ENCODE measurements around the gene REV1. TPM values are rescaled to one million over a fixed set of nuclear protein-coding genes. Genes with fewer than 3 reads are reported as not detected.

The REV1 gene
- total and polyA plus RNA-seq, 3 experiments from 2014 or later: 25.5 to 30.8 (median 30.0) TPM

DNA sequence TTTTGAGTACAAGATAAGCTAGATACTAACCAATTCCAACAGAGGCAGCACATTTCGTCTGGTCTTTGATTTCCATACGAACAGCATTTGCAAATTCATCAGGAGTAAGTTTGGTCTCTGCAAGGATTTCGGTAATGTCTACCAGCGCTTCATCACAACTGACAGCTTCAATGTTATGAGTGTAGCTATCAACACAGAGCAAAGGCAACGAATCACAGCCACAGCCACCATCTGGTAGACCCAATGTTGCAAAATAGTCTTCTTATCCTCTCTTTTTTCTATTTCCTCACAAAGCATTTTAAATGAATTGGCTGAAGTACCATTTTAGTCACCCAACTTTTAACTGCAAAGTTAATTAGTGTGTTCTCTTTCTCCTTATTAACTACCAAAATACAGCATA, 68.3 kb downstream of the REV1 start:
- Mint-ChIP-seq H3K4me1 (no peaks in the 10 kb centered on the region), H3K27ac (peak overlapping the region in 1 of 8 donors; percentile 61), H3K27me3 (no peaks in the 10 kb centered on the region), H3K4me3 (no peak overlapping the region), H3K9me3 (no peaks in the 10 kb centered on the region), H3K36me3 (peaks cover 0 to 82% (median 10%) of the 10 kb centered on the region in 3 donors)
- Histone ChIP-seq H3K27ac (ENCODE audit: low read depth, low read length) (no peak overlapping the region), H3K4me3 (ENCODE audit: low read length) (no peak overlapping the region), H3K27me3 (ENCODE audit: insufficient read depth, low read length, poor library complexity, severe bottlenecking) (no peaks in the 10 kb centered on the region), H3K9me3 (ENCODE audit: low read length) (no peaks in the 10 kb centered on the region), H3K4me1 (ENCODE audit: insufficient read depth, low read length) (no peaks in the 10 kb centered on the region), H3K36me3 (ENCODE audit: insufficient read depth, low read length) (peaks cover 40% of the 10 kb centered on the region)
- ChIA-PET CTCF (no interaction called here), POLR2A (no interaction called here)
- no peak for DNase-seq

DNA sequence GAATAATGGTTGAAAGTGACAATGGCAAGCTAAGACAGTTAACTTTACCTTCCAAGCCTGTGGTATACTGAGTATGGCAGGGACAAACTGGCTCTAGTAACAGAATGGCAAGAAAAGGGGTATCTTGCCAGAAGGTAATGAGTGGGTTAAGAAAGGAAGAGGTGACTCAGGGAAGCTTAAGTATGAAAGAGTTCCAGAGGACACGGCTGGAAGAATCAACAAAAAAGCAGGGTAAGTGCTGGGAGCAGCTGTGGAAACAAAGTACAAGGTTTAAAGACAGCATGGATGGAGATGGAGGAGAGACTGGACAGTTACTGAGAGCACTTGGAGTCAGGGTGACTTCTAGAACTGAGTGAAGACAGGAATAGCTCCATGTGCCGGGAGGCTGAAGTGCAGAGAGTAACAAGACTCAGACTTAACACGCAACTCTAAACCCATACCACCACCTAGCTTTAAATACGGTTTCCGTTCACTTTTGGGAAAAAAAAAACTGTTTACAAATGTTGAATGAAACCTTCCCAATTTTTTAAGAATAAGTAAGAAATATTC, 69.0 kb downstream of the REV1 start:
- H3K4me1 Mint-ChIP-seq: no peaks in the 10 kb centered on the region
- H3K4me3 Mint-ChIP-seq: no peak overlapping the region
- no peaks in the 10 kb centered on the region for H3K4me1 ChIP-seq (ENCODE audit: insufficient read depth, low read length)
- DNase-seq: no peak
- no peaks in the 10 kb centered on the region for H3K27me3 Mint-ChIP-seq
- H3K9me3 ChIP-seq (ENCODE audit: low read length): no peaks in the 10 kb centered on the region
- no peak overlapping the region for H3K4me3 ChIP-seq (ENCODE audit: low read length)
- peak overlapping the region in 3 of 8 donors; percentile 29 to 82 (median 70) for H3K27ac Mint-ChIP-seq
- ChIA-PET POLR2A (no interaction called here), CTCF (no interaction called here)
- no peak overlapping the region for H3K27ac ChIP-seq (ENCODE audit: low read depth, low read length)
- H3K36me3 Mint-ChIP-seq: peaks cover 0 to 87% (median 11%) of the 10 kb centered on the region in 3 donors
- peaks cover 40% of the 10 kb centered on the region for H3K36me3 ChIP-seq (ENCODE audit: insufficient read depth, low read length)
- H3K27me3 ChIP-seq (ENCODE audit: insufficient read depth, low read length, poor library complexity, severe bottlenecking): no peaks in the 10 kb centered on the region
- no peaks in the 10 kb centered on the region for H3K9me3 Mint-ChIP-seq

DNA sequence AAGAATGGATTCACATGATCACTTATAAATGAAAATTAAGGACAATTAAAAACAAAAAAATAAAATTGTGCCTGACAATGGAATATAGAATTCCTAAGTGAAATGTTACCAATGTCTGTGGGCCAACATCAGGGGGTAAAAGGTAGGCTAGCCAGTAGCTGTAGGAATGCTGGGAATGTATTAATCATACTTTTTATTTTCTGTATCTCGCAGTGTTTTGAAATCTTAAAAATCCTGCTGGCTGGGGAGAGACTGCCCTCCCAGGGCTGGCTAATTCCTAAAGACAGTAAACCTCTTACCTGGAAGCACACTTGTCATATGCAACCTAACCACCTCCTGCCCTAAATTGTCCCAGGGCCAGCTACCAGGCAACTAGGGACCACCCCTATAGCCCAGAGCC, 69.8 kb downstream of the REV1 start:
- Histone ChIP-seq H3K9me3 (ENCODE audit: low read length) (no peaks in the 10 kb centered on the region), H3K4me3 (ENCODE audit: low read length) (no peak overlapping the region), H3K27ac (ENCODE audit: low read depth, low read length) (no peak overlapping the region), H3K4me1 (ENCODE audit: insufficient read depth, low read length) (no peaks in the 10 kb centered on the region), H3K27me3 (ENCODE audit: insufficient read depth, low read length, poor library complexity, severe bottlenecking) (no peaks in the 10 kb centered on the region), H3K36me3 (ENCODE audit: insufficient read depth, low read length) (peaks cover 47% of the 10 kb centered on the region)
- Mint-ChIP-seq H3K9me3 (no peaks in the 10 kb centered on the region), H3K27me3 (no peaks in the 10 kb centered on the region), H3K36me3 (peaks cover 0 to 90% (median 15%) of the 10 kb centered on the region in 3 donors), H3K4me1 (no peaks in the 10 kb centered on the region), H3K4me3 (no peak overlapping the region), H3K27ac (peak overlapping the region in 3 of 8 donors; percentile 13 to 71 (median 56))
- ChIA-PET POLR2A (no interaction called here), CTCF (no interaction called here)
- DNase-seq: no peak

DNA sequence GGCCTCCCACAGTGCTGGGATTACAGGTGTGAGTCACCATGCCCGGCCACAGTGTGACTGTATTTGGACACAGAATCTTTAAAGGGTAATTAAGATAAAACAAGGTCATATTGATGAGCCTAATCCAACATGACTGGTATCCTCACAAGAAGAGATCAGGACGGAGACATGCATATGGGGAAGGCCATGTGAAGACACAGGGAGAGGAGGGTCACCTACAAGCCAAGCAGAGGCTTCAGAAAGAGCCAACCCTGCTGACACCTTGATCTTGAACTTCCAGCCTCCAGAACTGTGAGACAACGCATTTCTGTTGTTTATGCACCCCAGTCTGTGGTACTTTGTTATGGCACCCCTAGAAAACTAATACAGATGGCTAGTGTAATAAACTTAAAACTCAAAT, 72.4 kb downstream of the REV1 start:
- H3K27me3 ChIP-seq (ENCODE audit: insufficient read depth, low read length, poor library complexity, severe bottlenecking): no peaks in the 10 kb centered on the region
- Mint-ChIP-seq H3K27me3 (no peaks in the 10 kb centered on the region), H3K4me1 (no peaks in the 10 kb centered on the region), H3K4me3 (no peak overlapping the region), H3K27ac (peak overlapping the region in 2 of 8 donors; percentile 15 to 50), H3K9me3 (no peaks in the 10 kb centered on the region), H3K36me3 (peaks cover 0 to 95% (median 18%) of the 10 kb centered on the region in 3 donors)
- ChIA-PET CTCF (no interaction called here), POLR2A (no interaction called here)
- no peak overlapping the region for H3K4me3 ChIP-seq (ENCODE audit: low read length)
- DNase-seq: no peak
- peaks cover 36% of the 10 kb centered on the region for H3K36me3 ChIP-seq (ENCODE audit: insufficient read depth, low read length)
- no peaks in the 10 kb centered on the region for H3K9me3 ChIP-seq (ENCODE audit: low read length)
- no peak overlapping the region for H3K27ac ChIP-seq (ENCODE audit: low read depth, low read length)
- no peaks in the 10 kb centered on the region for H3K4me1 ChIP-seq (ENCODE audit: insufficient read depth, low read length)

- no peaks in the 10 kb centered on the region for H3K9me3 Mint-ChIP-seq
- no peak overlapping the region for H3K4me3 Mint-ChIP-seq
- H3K27ac ChIP-seq (ENCODE audit: low read depth, low read length): no peak overlapping the region
- no peak overlapping the region for H3K4me3 ChIP-seq (ENCODE audit: low read length)
- peaks cover 0 to 89% (median 19%) of the 10 kb centered on the region in 3 donors for H3K36me3 Mint-ChIP-seq
- no peaks in the 10 kb centered on the region for H3K27me3 Mint-ChIP-seq
- H3K4me1 Mint-ChIP-seq: no peaks in the 10 kb centered on the region
- CTCF ChIA-PET: no interaction called here
- no peaks in the 10 kb centered on the region for H3K4me1 ChIP-seq (ENCODE audit: insufficient read depth, low read length)
- H3K27ac Mint-ChIP-seq: peak overlapping the region in 4 of 8 donors; percentile 1 to 76 (median 54)
- H3K27me3 ChIP-seq (ENCODE audit: insufficient read depth, low read length, poor library complexity, severe bottlenecking): no peaks in the 10 kb centered on the region
- peaks cover 32% of the 10 kb centered on the region for H3K36me3 ChIP-seq (ENCODE audit: insufficient read depth, low read length)
- no peak for DNase-seq
- no peaks in the 10 kb centered on the region for H3K9me3 ChIP-seq (ENCODE audit: low read length)
- POLR2A ChIA-PET: no interaction called here
These were observed 75.3 kb downstream of the REV1 start for GRCh38 chr2:99414566-99414965.

DNA sequence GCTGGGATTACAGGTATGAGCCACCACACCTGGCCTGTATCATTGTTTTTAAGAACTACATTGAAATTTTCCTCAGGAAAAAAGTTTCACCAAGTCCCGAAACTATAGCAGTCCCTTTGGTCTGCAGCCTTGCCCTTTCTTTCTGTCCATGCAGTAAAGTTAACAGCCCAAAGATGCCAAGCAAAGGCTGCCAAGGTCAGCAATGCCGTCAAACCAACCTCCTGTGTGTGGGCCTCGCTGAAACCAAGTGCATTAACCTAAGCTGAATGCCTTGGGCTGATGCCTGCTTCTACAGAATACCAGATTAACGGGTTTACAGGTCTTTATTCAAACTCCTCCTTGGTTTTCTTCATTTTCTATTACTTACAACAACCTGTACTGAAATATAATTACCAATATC, 79.5 kb downstream of the REV1 start:
- POLR2A ChIA-PET: no interaction called here

DNA sequence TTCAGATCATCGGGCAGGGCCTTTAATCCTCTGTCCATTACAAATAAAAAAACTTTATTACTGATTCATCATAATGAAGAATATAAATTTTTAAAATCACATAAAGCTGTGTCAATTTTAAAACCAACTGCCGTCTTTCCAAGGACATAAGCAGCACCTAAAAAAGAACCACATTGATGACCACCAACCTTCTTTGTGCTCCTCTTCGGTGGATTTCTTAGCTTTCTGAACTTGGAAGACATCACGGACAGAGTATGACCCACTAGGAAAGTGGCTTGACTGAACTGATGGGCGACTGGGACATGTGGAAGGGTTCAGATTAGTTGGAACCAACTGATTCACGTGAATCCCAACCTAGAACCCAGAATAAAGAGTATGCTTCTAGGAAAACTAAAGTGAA, 83.7 kb downstream of the REV1 start:
- no peaks in the 10 kb centered on the region for H3K27me3 ChIP-seq (ENCODE audit: insufficient read depth, low read length, poor library complexity, severe bottlenecking)
- H3K36me3 ChIP-seq (ENCODE audit: insufficient read depth, low read length): peaks cover 16% of the 10 kb centered on the region
- H3K9me3 Mint-ChIP-seq: no peaks in the 10 kb centered on the region
- no peaks in the 10 kb centered on the region for H3K9me3 ChIP-seq (ENCODE audit: low read length)
- no peak overlapping the region for H3K27ac ChIP-seq (ENCODE audit: low read depth, low read length)
- no peak overlapping the region for H3K4me3 Mint-ChIP-seq
- H3K27ac Mint-ChIP-seq: peak overlapping the region in 3 of 8 donors; percentile 6 to 54 (median 17)
- H3K36me3 Mint-ChIP-seq: peaks cover 0 to 81% (median 16%) of the 10 kb centered on the region in 3 donors
- POLR2A ChIA-PET: no interaction called here
- CTCF ChIA-PET: interaction anchor here (1.4 kb wide), 1 partner anchor 12 kb away, joined by 3 read pairs; no protein-coding TSS in a partner anchor
- H3K4me1 ChIP-seq (ENCODE audit: insufficient read depth, low read length): no peaks in the 10 kb centered on the region
- peaks cover 3 to 13% (median 8%) of the 10 kb centered on the region in 3 donors for H3K4me1 Mint-ChIP-seq
- no peak for DNase-seq
- H3K27me3 Mint-ChIP-seq: no peaks in the 10 kb centered on the region
- no peak overlapping the region for H3K4me3 ChIP-seq (ENCODE audit: low read length)

More for the DNA sequence above, 79.5 kb downstream of the REV1 start:
- H3K4me1 Mint-ChIP-seq: no peaks in the 10 kb centered on the region
- Histone ChIP-seq H3K9me3 (ENCODE audit: low read length) (no peaks in the 10 kb centered on the region), H3K27me3 (ENCODE audit: insufficient read depth, low read length, poor library complexity, severe bottlenecking) (no peaks in the 10 kb centered on the region), H3K27ac (ENCODE audit: low read depth, low read length) (no peak overlapping the region), H3K4me1 (ENCODE audit: insufficient read depth, low read length) (no peaks in the 10 kb centered on the region), H3K36me3 (ENCODE audit: insufficient read depth, low read length) (peaks cover 18% of the 10 kb centered on the region), H3K4me3 (ENCODE audit: low read length) (no peak overlapping the region)
- H3K36me3 Mint-ChIP-seq: peaks cover 0 to 79% (median 10%) of the 10 kb centered on the region in 3 donors
- no peaks in the 10 kb centered on the region for H3K9me3 Mint-ChIP-seq
- CTCF ChIA-PET: no interaction called here
- H3K4me3 Mint-ChIP-seq: no peak overlapping the region
- H3K27ac Mint-ChIP-seq: peak overlapping the region in 3 of 8 donors; percentile 9 to 73 (median 42)
- no peaks in the 10 kb centered on the region for H3K27me3 Mint-ChIP-seq
- DNase-seq: no peak

- H3K27me3 Mint-ChIP-seq: no peaks in the 10 kb centered on the region
- peaks cover 3 to 13% (median 8%) of the 10 kb centered on the region in 3 donors for H3K4me1 Mint-ChIP-seq
- no peaks in the 10 kb centered on the region for H3K9me3 ChIP-seq (ENCODE audit: low read length)
- H3K9me3 Mint-ChIP-seq: no peaks in the 10 kb centered on the region
- H3K36me3 Mint-ChIP-seq: peaks cover 0 to 81% (median 14%) of the 10 kb centered on the region in 3 donors
- DNase-seq: no peak
- ChIA-PET CTCF (interaction anchor here (1.4 kb wide), 1 partner anchor 11 kb away, joined by 3 read pairs; no protein-coding TSS in a partner anchor), POLR2A (no interaction called here)
- H3K4me1 ChIP-seq (ENCODE audit: insufficient read depth, low read length): no peaks in the 10 kb centered on the region
- no peak overlapping the region for H3K4me3 Mint-ChIP-seq
- no peaks in the 10 kb centered on the region for H3K27me3 ChIP-seq (ENCODE audit: insufficient read depth, low read length, poor library complexity, severe bottlenecking)
- no peak overlapping the region for H3K27ac ChIP-seq (ENCODE audit: low read depth, low read length)
- peak overlapping the region in 5 of 8 donors; percentile 13 to 71 (median 56) for H3K27ac Mint-ChIP-seq
- H3K36me3 ChIP-seq (ENCODE audit: insufficient read depth, low read length): peaks cover 17% of the 10 kb centered on the region
- H3K4me3 ChIP-seq (ENCODE audit: low read length): no peak overlapping the region
These were observed 84.8 kb downstream of the REV1 start for GRCh38 chr2:99404797-99405669.

Data from CD8-positive, alpha-beta memory T cell (primary cell).